ENCODE data around the gene CDC6.

The CDC6 gene

GRCh38 chr17:40329839-40330794 is 42.4 kb downstream of the CDC6 start:
- TF ChIP-seq ZNF274 (IDR thresholded peaks at IDR 0.05; ENCODE audit: low read depth, low read length): no peak
- no peak overlapping the region for H3K4me3 ChIP-seq (ENCODE audit: low read length)

- H3K4me3 ChIP-seq (ENCODE audit: low read length): no peak overlapping the region
- TF ChIP-seq ZNF274 (IDR thresholded peaks at IDR 0.05; ENCODE audit: low read depth, low read length): no peak
Measured at GRCh38 chr17:40330850-40331470, 43.3 kb downstream of the CDC6 start.

GRCh38 chr17:40331743-40332641 is 44.3 kb downstream of the CDC6 start:
- H3K4me3 ChIP-seq (ENCODE audit: low read length): no peak overlapping the region
- TF ChIP-seq ZNF274 (IDR thresholded peaks at IDR 0.05; ENCODE audit: low read depth, low read length): no peak

- H3K4me3 ChIP-seq (ENCODE audit: low read length): no peak overlapping the region
- TF ChIP-seq ZNF274 (IDR thresholded peaks at IDR 0.05; ENCODE audit: low read depth, low read length): no peak
Measured at GRCh38 chr17:40333781-40334448, 46.2 kb downstream of the CDC6 start.

- TF ChIP-seq ZNF274 (IDR thresholded peaks at IDR 0.05; ENCODE audit: low read depth, low read length): no peak
- no peak overlapping the region for H3K4me3 ChIP-seq (ENCODE audit: low read length)
Measured at GRCh38 chr17:40335620-40336019, 47.9 kb downstream of the CDC6 start.

GRCh38 chr17:40337351-40337750 is 49.7 kb downstream of the CDC6 start:
- no peak for TF ChIP-seq ZNF274 (IDR thresholded peaks at IDR 0.05; ENCODE audit: low read depth, low read length)
- H3K4me3 ChIP-seq (ENCODE audit: low read length): no peak overlapping the region

- TF ChIP-seq ZNF274 (IDR thresholded peaks at IDR 0.05; ENCODE audit: low read depth, low read length): no peak
Measured at GRCh38 chr17:40338058-40338457, 50.4 kb downstream of the CDC6 start.

GRCh38 chr17:40338941-40339649 is 51.4 kb downstream of the CDC6 start:
- no peak overlapping the region for H3K4me3 ChIP-seq (ENCODE audit: low read length)
- no peak for TF ChIP-seq ZNF274 (IDR thresholded peaks at IDR 0.05; ENCODE audit: low read depth, low read length)

More at GRCh38 chr17:40338058-40338457, 50.4 kb downstream of the CDC6 start:
- H3K4me3 ChIP-seq (ENCODE audit: low read length): no peak overlapping the region

GRCh38 chr17:40340327-40340726 is 52.6 kb downstream of the CDC6 start:
- TF ChIP-seq ZNF274 (IDR thresholded peaks at IDR 0.05; ENCODE audit: low read depth, low read length): no peak

GRCh38 chr17:40340880-40341807 is 53.5 kb downstream of the CDC6 start:
- H3K4me3 ChIP-seq (ENCODE audit: low read length): peak overlapping the region; percentile 59; the same call in 1 of the 2 replicates
- TF ChIP-seq ZNF274 (IDR thresholded peaks at IDR 0.05; ENCODE audit: low read depth, low read length): no peak

More at GRCh38 chr17:40340327-40340726, 52.6 kb downstream of the CDC6 start:
- no peak overlapping the region for H3K4me3 ChIP-seq (ENCODE audit: low read length)

GRCh38 chr17:40341808-40342503 is 54.3 kb downstream of the CDC6 start:
- H3K4me3 ChIP-seq (ENCODE audit: low read length): peak overlapping the region; percentile 59; the same call in 1 of the 2 replicates

More at GRCh38 chr17:40341808-40342503, 54.3 kb downstream of the CDC6 start:
- TF ChIP-seq ZNF274 (IDR thresholded peaks at IDR 0.05; ENCODE audit: low read depth, low read length): no peak

Data from GM08714 (cell line).